ENCODE data around the gene SLC4A5.
"Not testable (repeated sequence)": the region's sequence is repeated elsewhere in the genome, so short reads cannot be mapped to it uniquely, and the experiment has no call there.

Gene SLC4A5

GRCh38 chr2:74364533-74365505, 21.6 kb upstream of the SLC4A5 start:
- no peak for DNase-seq (ENCODE audit: low spot score)

DNA sequence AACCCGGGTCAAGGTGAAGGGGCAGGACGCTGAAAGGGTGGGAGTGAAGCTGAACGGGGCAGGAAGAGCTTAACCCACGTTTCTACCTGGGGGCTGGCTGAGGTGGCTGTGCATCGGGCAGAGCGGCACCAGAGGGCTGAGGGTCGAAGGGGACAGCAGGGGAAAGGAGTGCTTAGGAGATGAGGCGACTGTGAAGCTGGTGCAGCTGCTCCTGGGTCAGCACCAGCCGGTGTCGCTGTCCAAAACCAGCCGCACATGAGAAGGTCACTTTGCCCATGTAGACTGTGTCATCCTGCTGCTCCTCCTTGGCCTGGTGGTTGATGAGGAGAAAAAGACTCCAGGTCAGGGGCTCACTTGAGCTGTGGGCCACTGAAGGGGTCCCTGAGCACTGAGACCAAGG, 18.1 kb upstream of the SLC4A5 start:
- no peak for DNase-seq (ENCODE audit: low spot score)

DNA sequence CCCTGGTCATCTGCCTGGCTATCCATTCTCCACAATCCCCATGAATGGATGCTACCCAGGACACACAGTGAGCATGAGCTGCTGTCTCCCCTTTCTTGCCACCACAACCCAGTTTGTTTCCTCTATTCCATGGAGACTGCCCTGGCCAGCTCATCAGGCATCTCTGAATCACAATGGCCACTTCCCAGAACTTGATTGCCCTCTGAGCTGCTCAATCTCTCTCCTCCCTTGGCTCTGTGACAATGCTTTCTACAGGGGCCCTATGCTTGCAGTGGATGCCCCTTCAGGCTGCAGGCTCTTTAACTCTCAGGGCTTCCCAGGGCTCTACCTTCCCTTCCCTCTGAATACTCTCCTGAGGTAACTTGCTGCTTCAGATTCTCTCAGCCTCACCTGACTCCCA, 14.4 kb upstream of the SLC4A5 start:
- no peak for DNase-seq (ENCODE audit: low spot score)

DNA sequence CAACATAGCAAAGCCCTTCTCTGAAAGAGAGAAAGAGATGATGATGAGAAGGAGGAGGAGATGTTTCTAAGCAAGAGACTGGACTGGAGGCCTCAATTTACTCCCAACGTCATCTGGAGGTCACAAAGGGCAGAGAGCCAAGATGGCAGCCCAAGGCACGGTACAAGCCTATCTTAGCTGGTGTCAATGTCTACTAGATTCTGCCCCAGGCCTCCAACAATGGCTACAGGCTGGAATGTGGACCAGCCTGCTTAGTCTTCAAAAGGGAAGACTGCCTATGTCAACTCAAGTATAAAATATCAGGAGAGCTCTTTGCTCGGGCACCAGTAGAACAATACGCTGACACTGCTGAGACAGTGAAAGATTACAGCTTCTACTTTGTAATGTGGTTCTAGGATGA, 6.7 kb upstream of the SLC4A5 start:
- no peak for DNase-seq (ENCODE audit: low spot score)

GRCh38 chr2:74347742-74348141, 4.5 kb upstream of the SLC4A5 start:
- DNase-seq (ENCODE audit: low spot score), result no peak

GRCh38 chr2:74347303-74347702, 4.1 kb upstream of the SLC4A5 start:
- DNase-seq (ENCODE audit: low spot score), result no peak

GRCh38 chr2:74345272-74345943, 2.2 kb upstream of the SLC4A5 start:
- DNase-seq (ENCODE audit: low spot score), result no peak

- DNase-seq (ENCODE audit: low spot score), result not testable (repeated sequence)
Observed at GRCh38 chr2:74336227-74336626, 7.0 kb downstream of the SLC4A5 start.

DNA sequence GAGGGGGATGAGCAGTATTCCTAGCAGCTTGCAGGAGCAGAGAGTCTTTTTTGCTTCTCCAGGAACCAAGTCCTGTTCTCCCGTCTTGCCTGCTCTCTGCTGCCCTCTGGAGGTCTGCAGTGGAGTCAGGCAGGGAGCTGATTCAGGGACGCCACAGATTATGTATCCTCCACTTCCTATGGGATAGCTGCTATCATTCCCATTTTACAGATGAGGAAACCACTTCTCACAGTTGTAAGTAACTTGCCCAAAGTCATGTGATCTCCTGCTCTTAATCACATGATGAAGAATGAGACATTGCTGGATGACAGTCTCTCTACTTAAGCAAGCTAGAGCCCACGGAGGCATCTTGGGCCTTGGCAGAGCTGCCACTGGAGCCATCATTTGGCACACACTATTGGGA, 8.3 kb downstream of the SLC4A5 start:
- peak; percentile 90 for DNase-seq (ENCODE audit: low spot score)

- DNase-seq (ENCODE audit: low spot score), result no peak
Observed at GRCh38 chr2:74333896-74334586, 9.2 kb downstream of the SLC4A5 start.

DNA sequence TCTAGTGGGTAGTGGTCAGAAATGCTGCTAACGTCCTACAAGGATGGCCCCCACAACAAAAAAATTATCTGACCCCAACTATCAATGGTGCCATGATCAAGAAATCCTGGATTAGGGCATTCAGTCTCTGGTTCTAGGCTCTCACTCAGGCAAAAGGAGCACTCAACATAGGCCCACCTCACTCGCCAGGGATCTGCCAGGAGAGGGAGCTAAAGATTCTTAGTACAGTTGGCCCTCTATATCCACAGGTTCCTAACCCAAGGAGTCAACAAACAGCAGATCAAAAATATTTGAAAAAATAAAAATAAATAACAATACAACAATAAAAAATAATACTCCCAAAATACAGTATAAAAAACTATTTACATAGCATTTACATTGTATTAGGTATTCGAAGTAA, 10.0 kb downstream of the SLC4A5 start:
- peak; percentile 69 for DNase-seq (ENCODE audit: low spot score)

DNA sequence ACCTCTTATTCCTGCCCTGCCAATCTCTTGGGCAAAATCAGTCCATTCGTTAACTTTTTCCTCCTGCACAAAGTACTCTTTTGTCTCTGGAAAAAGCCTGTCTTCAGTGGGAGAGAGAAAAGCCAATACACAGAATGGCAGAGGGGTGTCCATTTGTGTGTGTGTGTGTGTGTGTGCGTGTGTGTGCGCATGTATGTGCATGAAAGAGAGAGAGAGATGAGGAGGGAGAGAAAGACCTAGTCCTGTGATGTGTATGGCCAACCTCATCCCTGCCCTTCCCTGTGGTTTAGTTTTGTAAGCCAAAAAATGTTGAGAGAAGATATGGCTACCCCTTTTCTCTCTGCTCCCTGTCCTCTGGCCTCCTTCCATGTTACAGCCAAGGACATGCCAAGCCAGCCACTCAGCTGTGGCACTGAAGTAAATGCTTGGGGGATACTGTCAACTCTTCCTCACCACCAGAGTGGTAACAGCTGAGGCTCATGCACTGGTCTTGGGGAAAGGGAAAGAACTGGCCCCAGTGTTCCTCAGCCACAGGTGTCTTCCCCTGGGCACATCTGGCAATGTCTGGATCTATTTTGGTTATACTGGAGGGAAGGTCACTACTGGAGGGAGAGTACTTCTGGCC, 10.6 kb downstream of the SLC4A5 start:
- DNase-seq (ENCODE audit: low spot score), result no peak

- DNase-seq (ENCODE audit: low spot score), result no peak
Observed at GRCh38 chr2:74328573-74328972, 14.6 kb downstream of the SLC4A5 start.

DNA sequence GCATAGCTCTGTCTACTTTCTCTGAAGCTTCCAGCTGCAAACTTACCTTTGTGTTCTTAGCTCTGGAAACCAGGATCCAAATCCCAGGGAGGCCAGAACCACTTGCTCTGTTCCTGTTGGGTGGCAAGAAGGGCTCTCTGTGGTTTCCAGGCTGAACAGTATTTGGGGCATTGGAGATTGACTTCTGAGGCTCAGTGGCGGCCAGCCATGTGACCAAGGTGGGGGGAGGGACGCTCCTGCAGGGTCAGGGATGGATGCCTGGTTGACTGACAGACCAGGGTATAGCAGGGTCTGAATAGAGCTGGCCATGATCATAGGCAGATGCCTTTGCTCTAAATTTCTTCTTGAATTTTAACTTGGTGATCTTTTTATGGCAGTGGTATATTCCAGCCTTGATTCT, 15.1 kb downstream of the SLC4A5 start:
- no peak for DNase-seq (ENCODE audit: low spot score)

DNA sequence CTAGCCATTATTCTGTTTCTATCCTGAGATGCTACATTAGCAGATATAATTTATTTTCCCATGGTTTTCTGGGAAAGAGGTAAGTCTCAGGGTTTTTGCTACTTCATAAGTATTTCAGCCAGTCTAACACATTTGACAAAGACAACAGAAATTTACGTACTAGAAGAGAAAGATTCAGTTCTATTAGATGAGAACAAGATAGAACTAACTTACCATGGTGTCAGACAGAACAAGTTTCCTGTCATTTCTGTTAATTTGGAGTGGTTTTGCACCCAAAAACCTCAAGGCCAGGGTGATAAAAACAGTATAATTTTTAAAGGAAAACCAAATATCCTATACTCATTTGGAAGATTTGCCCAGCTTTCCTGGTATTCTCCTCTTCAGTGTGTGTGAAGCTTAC, 15.6 kb downstream of the SLC4A5 start:
- no peak for DNase-seq (ENCODE audit: low spot score)

GRCh38 chr2:74327199-74327598, 16.0 kb downstream of the SLC4A5 start:
- no peak for DNase-seq (ENCODE audit: low spot score)

DNA sequence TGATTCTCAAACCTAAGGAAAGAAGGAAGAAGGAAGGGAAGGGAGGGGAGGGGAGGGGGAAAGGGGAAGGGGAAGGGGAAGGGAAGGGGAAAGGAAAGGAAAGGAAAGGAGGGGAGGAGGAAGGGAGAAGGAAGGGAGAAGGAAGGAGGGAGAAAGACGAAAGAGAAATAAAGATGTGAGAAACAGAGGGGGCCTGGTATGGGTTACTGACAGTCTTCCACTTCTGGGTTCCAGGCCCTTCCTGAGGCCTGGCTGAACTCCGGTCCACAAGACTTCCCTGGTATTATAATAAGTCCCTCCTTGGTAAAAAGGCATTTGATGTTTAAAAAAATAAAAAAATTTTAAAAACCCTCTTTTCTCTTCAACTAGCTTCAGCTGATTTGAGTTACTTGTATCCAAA, 17.4 kb downstream of the SLC4A5 start:
- no peak for DNase-seq (ENCODE audit: low spot score)

- no peak for DNase-seq (ENCODE audit: low spot score)
Observed at GRCh38 chr2:74321737-74322136, 21.5 kb downstream of the SLC4A5 start.

DNA sequence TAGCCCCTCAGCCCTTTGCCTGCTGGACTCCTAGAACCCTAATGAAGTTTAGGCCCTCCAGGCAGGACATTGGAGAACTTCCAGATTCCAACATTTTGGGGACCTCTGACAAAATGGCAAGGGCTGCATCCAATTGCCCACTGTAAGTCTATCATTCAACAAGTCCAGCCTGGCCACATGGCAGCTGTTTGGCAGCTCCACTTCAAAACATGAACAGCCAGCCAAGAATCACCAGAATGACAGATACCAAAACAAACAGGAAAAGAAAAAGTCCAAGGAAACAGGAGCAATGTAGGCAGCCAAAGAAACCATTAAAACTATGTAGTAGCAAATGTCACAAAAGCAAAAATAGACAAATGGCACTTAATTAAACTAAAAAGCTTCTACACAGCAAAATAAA, 25.5 kb downstream of the SLC4A5 start:
- DNase-seq (ENCODE audit: low spot score), result no peak

DNA sequence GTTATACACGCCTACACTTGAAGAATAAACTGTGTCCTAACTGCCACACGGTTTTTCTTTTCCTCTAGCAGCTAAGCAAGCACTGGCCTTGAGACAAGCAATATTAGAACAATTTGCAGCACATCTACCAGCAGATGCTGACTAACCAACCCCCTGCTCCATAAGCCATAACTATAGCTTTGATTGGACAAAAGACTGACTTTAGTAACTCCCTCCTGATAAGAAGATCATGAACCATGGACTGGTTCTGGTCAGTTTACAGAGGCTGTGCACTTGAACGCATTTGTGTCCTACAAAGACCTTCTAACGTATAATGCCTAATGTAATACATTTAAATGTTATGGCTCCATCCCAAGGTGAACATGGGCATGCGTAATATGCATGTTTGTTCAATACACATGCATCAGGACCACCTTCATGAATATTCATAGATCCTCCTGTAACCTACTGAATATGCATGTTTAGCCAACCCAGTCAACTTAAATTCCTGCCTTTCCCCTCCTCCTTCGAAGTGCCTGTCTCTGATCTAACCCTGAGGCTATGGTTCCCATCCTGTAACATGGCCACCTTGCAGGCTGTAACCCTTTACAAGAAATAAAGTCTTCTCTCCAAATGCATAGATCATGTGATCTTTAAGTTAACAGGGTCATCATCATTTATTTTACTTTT, 26.5 kb downstream of the SLC4A5 start:
- no peak for DNase-seq (ENCODE audit: low spot score)

- no peak for DNase-seq (ENCODE audit: low spot score)
Observed at GRCh38 chr2:74314107-74314506, 29.1 kb downstream of the SLC4A5 start.

- DNase-seq (ENCODE audit: low spot score), result no peak
Observed at GRCh38 chr2:74313497-74313896, 29.7 kb downstream of the SLC4A5 start.

Data from AG20443 (cell line).